HepG2 (cell line): Measurements from ENCODE around the gene TOP3B. TPM values are rescaled to one million over a fixed set of nuclear protein-coding genes. Genes with fewer than 3 reads are reported as not detected.

Experiments
- ATAC-seq: fragments of 200-7000 bp; cut with Tn5 transposase; 3 replicates; pipeline ENCODE4 v1.9.1; 2020; ENCODE audit warnings: mild to moderate bottlenecking, moderate library complexity
- BruUV-seq: library from RNA; stranded (reverse); fragments of 400-500 nt; replicated peaks from 2 replicates; lab custom pipeline; 2021; lab: Mats Ljungman, UMichigan
- CTCF ChIA-PET: fragments of 300-600 bp; formaldehyde crosslinking; extraction: SDS; loops from one replicate; lab custom pipeline; 2021; ENCODE audit warnings: low total read pairs, inconsistent platforms, low intra/inter-chr PET ratio; lab: Yijun Ruan, JAX
- POLR2A ChIA-PET: fragments of 350-600 bp; sonication (Branson Sonifier 250); formaldehyde crosslinking; loops from one replicate; lab custom pipeline; 2020; ENCODE audit warnings: antibody characterized with exemption, inconsistent platforms; lab: Yijun Ruan, JAX
- DNase-seq: peaks from one replicate; pipeline ENCODE4 v3.0.0-alpha.2; 2015; ENCODE audit warnings: low spot score
- FAIRE-seq: peaks from 3 replicates; lab custom pipeline; 2011; peaks lifted over from hg19 to GRCh38; lab: Jason Lieb, UNC
- H2AFZ ChIP-seq: one replicate; pipeline ENCODE4 v1.6.1; 2011; ENCODE audit warnings: low read length, inconsistent platforms
- H3K27ac ChIP-seq: fragments of 300-600 bp; 3 replicates; pipeline ENCODE4 v1.8.0; 2011; ENCODE audit warnings: mixed run types, mild to moderate bottlenecking, mixed read lengths, low read length, inconsistent platforms; ENCODE audit not compliant: insufficient read depth; ENCODE audit errors: extremely low read length
- H3K27me3 ChIP-seq, 2 experiments: fragments of 200-600 bp in 1 of 2; 2 replicates in 1 of 2; 3 replicates in 1 of 2; pipeline versions ENCODE4 v1.6.0 to v1.8.0; 2011; ENCODE audit warnings: low read length in 2 of 2, mild to moderate bottlenecking in 2 of 2, moderate library complexity in 2 of 2, inconsistent platforms in 1 of 2; ENCODE audit not compliant: insufficient read depth in 2 of 2, control insufficient read depth in 1 of 2
- H3K36me3 ChIP-seq, 2 experiments: fragments of 200-600 bp in 1 of 2; replicated peaks in 1 of 2; 2 replicates in 1 of 2; 3 replicates in 1 of 2; pipeline versions ENCODE4 v1.5.1 to v1.8.0; 2011; ENCODE audit warnings: low read length in 2 of 2, inconsistent platforms in 1 of 2; ENCODE audit not compliant: insufficient read depth in 2 of 2, control insufficient read depth in 1 of 2
- H3K4me1 ChIP-seq: 2 replicates; pipeline ENCODE4 v1.5.1; 2012; ENCODE audit warnings: low read length, inconsistent platforms; ENCODE audit not compliant: insufficient read depth
- H3K4me2 ChIP-seq: 2 replicates; pipeline ENCODE4 v1.6.0; 2011; ENCODE audit warnings: low read depth, low read length, inconsistent platforms
- H3K4me3 ChIP-seq, 3 experiments: fragments of 200-600 bp in 1 of 3; sonication (generic), shearing (Covaris generic) in 1 of 3; replicated peaks in 1 of 3; 2 replicates each; pipeline ENCODE4 v1.5.1; 2011 to 2016; ENCODE audit warnings: low read length in 3 of 3, inconsistent platforms in 2 of 3, low read depth in 2 of 3, mild to moderate bottlenecking in 2 of 3, control low read depth in 1 of 3, mixed read lengths in 1 of 3; ENCODE audit not compliant: insufficient read depth in 1 of 3
- H3K79me2 ChIP-seq: one replicate; pipeline ENCODE4 v1.6.1; 2011; ENCODE audit warnings: low read length, inconsistent platforms; ENCODE audit not compliant: insufficient read depth
- H3K9ac ChIP-seq: 2 replicates; pipeline ENCODE4 v1.6.0; 2011; ENCODE audit warnings: mild to moderate bottlenecking, low read depth, low read length, inconsistent platforms; ENCODE audit not compliant: insufficient read depth
- H3K9me3 ChIP-seq: 2 replicates; pipeline ENCODE4 v1.5.1; 2012; ENCODE audit warnings: mild to moderate bottlenecking, low read length
- H4K20me1 ChIP-seq: 2 replicates; pipeline ENCODE4 v1.6.0; 2011; ENCODE audit warnings: inconsistent platforms, mild to moderate bottlenecking, low read length, moderate library complexity; ENCODE audit not compliant: insufficient read depth
- FUBP1 ChIP-seq: sonication (generic); formaldehyde crosslinking; IDR thresholded peaks from 2 replicates; pipeline ENCODE4 v1.5.1; 2020; ENCODE audit warnings: missing genetic modification reagents, mild to moderate bottlenecking, borderline replicate concordance
- HMG20A ChIP-seq: IDR thresholded peaks from 2 replicates; pipeline ENCODE4 v1.6.1; 2016; ENCODE audit warnings: borderline replicate concordance
- MAZ ChIP-seq, 2 experiments: sonication (generic) in 1 of 2; formaldehyde crosslinking in 1 of 2; IDR thresholded peaks; 2 replicates each; pipeline versions ENCODE4 v1.5.0 to v1.6.1; 2012 to 2020; ENCODE audit warnings: low read depth in 2 of 2, mild to moderate bottlenecking in 2 of 2, borderline replicate concordance in 1 of 2, improper control_type of control experiment in 1 of 2, low read length in 1 of 2, missing genetic modification reagents in 1 of 2, moderate library complexity in 1 of 2
- RBAK ChIP-seq: sonication (generic); formaldehyde crosslinking; IDR thresholded peaks from 2 replicates; pipeline ENCODE4 v1.5.1; 2020; ENCODE audit warnings: mild to moderate bottlenecking, missing genetic modification reagents
- TFE3 ChIP-seq: IDR thresholded peaks from 2 replicates; pipeline ENCODE4 v1.6.1; 2016
- ZBTB33 ChIP-seq: sonication (generic); formaldehyde crosslinking; IDR thresholded peaks from 2 replicates; pipeline ENCODE4 v1.4.0; 2020; ENCODE audit warnings: missing genetic modification reagents
- ZFP91 ChIP-seq: sonication (generic); formaldehyde crosslinking; IDR thresholded peaks from 2 replicates; pipeline ENCODE4 v1.9.0; 2022; ENCODE audit warnings: missing genetic modification reagents, mild to moderate bottlenecking, borderline replicate concordance
- ZNF570 ChIP-seq: sonication (generic); formaldehyde crosslinking; IDR thresholded peaks from 2 replicates; pipeline ENCODE4 v1.4.0; 2020; ENCODE audit warnings: mild to moderate bottlenecking, missing genetic modification reagents, borderline replicate concordance
- WGBS: methylation state at CpG from one replicate; pipeline ENCODE4 v1.1.6; 2017; ENCODE audit warnings: low lambda C conversion rate; 5-methylcytosine and 5-hydroxymethylcytosine counted together
- in situ Hi-C: cut with HindIII; loops from 2 replicates; pipeline ENCODE4 v1.10.0; 2017; ENCODE audit warnings: low pct_unique_long_range_greater_than_20kb; ENCODE audit not compliant: extremely low pct_ligation_motif_present
- intact Hi-C: fragments of 100-400 bp; cut with micrococcal nuclease; formaldehyde crosslinking; loops from one replicate; pipeline ENCODE4 v1.10.0; 2022; ENCODE audit not compliant: unreplicated experiment
- polyA plus RNA-seq, 8 experiments: library from polyadenylated mRNA; depleted of rRNA in 3 of 8; stranded (reverse) in 7 of 8; unstranded in 1 of 8; fragments of >200 nt; fragmentation: Illumina TruSeq in 4 of 8; extraction: Trizol in 4 of 8; gene quantifications; 2 replicates each; pipeline versions ENCODE4 v1.2.1 to v1.2.3, GENCODE V29; 2011 to 2016; ENCODE audit warnings: low read depth in 4 of 8, missing spikeins in 1 of 8, mixed read lengths in 1 of 8; ENCODE audit not compliant: insufficient read depth in 1 of 8
- total RNA-seq, 5 experiments: library from RNA; depleted of rRNA; stranded (reverse); fragments of >200 nt; fragmentation: Illumina TruSeq; extraction: Trizol; gene quantifications; 2 replicates each; pipeline ENCODE4 v1.2.3, GENCODE V29; 2016; ENCODE audit warnings: low read depth in 1 of 5

The TOP3B gene
- total and polyA plus RNA-seq, 2 of the 13 experiments (the other 11 are each of a cell fraction or from before 2014, with no cell fraction given): 28.5 to 29.7 TPM

- no peak for TF ChIP-seq ZFP91
- TF ChIP-seq TFE3: no peak
- TF ChIP-seq MAZ (IDR thresholded peaks at IDR 0.05; ENCODE audit: borderline replicate concordance, low read depth, low read length): no peak
- TF ChIP-seq MAZ (CRISPR knock-in tag; IDR thresholded peaks at IDR 0.05; ENCODE audit: low read depth): no peak
Measured at GRCh38 chr22:21937041-21937820, 45.4 kb downstream of the TOP3B start (continued).

GRCh38 chr22:21936151-21936775 is 46.3 kb downstream of the TOP3B start:
- no peak for FAIRE-seq
- Histone ChIP-seq H3K9me3 (no peaks in the 10 kb centered on the region), H4K20me1 (no peaks in the 10 kb centered on the region), H3K36me3 (peaks cover 4 to 37% of the 10 kb centered on the region in 2 experiments; a peak in 4 of 5 replicates), H3K27me3 (no peaks in the 10 kb centered on the region), H2AFZ (no peak overlapping the region), H3K4me3 (no peak overlapping the region), H3K4me1 (peaks cover 18% of the 10 kb centered on the region)
- BruUV-seq: no TSS peak
- intact Hi-C loops: loop anchor here (5.0 kb wide), 1 partner anchor 69 kb away; the partner anchor contains the start of gene MAPK1
- no peak for ATAC-seq
- ChIA-PET CTCF (no interaction called here), POLR2A (no interaction called here)
- no peak for DNase-seq
- WGBS: 94% methylated on average over 15 of the region's 15 CpGs
- TF ChIP-seq HMG20A (no peak), RBAK (CRISPR knock-in tag) (peak; percentile 48; the same call in 1 of the 2 replicates), ZNF570 (no peak), ZBTB33 (CRISPR knock-in tag) (peak; percentile 30; the same call in 1 of the 2 replicates), FUBP1 (CRISPR knock-in tag) (no peak)
- TF ChIP-seq, all 625 proteins: peak for 2
- H3K79me2 ChIP-seq: no peaks in the 10 kb centered on the region
- no peak overlapping the region for H3K9ac ChIP-seq
- H3K27ac ChIP-seq: no peak overlapping the region
- no peak overlapping the region for H3K4me2 ChIP-seq
- in situ Hi-C loops: no loop called here
